Nephron (organoid): ENCODE results near the gene ADAMTS19.

Experiments
- H3K27ac Mint-ChIP-seq, 3 experiments: 2 replicates each; pipeline ENCODE4 v1.8.0; 2020; ENCODE audit warnings: mixed read lengths in 3 of 3, mild to moderate bottlenecking in 2 of 3, moderate library complexity in 1 of 3
- H3K27me3 Mint-ChIP-seq: 2 replicates; pipeline ENCODE4 v1.8.0; 2021; ENCODE audit warnings: low read depth, mild to moderate bottlenecking, moderate library complexity, mixed read lengths
- H3K36me3 Mint-ChIP-seq: 2 replicates; pipeline ENCODE4 v1.8.0; 2020; ENCODE audit warnings: low read depth, mixed read lengths
- H3K4me1 Mint-ChIP-seq: 2 replicates; pipeline ENCODE4 v1.8.0; 2020; ENCODE audit warnings: mixed read lengths
- H3K4me3 Mint-ChIP-seq, 3 experiments: 2 replicates each; pipeline ENCODE4 v1.8.0; 2020; ENCODE audit warnings: mild to moderate bottlenecking in 3 of 3, mixed read lengths in 3 of 3, moderate library complexity in 2 of 3
- H3K9me3 Mint-ChIP-seq: 2 replicates; pipeline ENCODE4 v1.8.0; 2020; ENCODE audit warnings: mixed read lengths
- TF ChIP-seq, protein P1 (sequence below), 3 experiments: fragments of 200-600 bp; sonication (generic); IDR thresholded peaks; one replicate each; pipeline ENCODE4 v1.5.0; 2021; ENCODE audit warnings: antibody characterized with exemption in 3 of 3; ENCODE audit not compliant: unreplicated experiment in 3 of 3

ADAMTS19 gene

DNA sequence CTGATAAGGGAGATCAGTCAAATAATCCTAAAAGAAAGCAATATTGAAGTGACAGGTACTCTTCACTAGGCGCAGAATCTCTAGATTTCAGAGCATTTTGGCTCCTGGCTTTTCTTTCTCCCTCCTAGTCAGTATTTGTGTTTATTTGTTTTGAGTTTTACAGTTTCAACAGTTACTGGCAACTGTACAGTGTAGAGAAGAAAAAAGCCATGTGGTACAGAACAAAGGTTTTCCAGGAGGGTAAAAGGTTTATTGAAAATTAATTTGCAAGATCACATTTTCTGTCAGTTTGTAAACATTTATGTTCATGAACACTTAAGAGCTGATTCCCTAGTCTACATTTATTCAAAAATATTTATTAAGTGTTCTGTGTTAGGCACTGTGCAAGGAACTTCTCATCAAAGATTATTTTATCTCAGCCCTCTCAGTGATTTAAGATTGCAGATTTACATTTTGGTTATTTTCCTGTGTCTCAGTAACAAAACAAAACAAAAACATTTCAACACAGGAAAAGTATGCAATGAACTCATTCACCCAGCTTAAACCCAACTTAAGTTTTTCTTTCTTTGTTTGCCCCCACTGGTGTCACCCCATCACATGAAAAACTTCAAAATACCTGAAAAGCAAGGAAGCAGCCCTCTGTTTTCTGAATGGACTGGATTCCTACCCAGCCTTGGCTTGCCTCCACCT is 300.7 kb downstream of the ADAMTS19 start:
- no peaks in the 10 kb centered on the region for H3K4me1 Mint-ChIP-seq
- no peaks in the 10 kb centered on the region for H3K27me3 Mint-ChIP-seq
- no peaks in the 10 kb centered on the region for H3K36me3 Mint-ChIP-seq
- H3K4me3 Mint-ChIP-seq, result no peak overlapping the region
- H3K27ac Mint-ChIP-seq, result no peak overlapping the region
- H3K9me3 Mint-ChIP-seq, result peaks cover 2% of the 10 kb centered on the region
- TF ChIP-seq, protein P1, sequence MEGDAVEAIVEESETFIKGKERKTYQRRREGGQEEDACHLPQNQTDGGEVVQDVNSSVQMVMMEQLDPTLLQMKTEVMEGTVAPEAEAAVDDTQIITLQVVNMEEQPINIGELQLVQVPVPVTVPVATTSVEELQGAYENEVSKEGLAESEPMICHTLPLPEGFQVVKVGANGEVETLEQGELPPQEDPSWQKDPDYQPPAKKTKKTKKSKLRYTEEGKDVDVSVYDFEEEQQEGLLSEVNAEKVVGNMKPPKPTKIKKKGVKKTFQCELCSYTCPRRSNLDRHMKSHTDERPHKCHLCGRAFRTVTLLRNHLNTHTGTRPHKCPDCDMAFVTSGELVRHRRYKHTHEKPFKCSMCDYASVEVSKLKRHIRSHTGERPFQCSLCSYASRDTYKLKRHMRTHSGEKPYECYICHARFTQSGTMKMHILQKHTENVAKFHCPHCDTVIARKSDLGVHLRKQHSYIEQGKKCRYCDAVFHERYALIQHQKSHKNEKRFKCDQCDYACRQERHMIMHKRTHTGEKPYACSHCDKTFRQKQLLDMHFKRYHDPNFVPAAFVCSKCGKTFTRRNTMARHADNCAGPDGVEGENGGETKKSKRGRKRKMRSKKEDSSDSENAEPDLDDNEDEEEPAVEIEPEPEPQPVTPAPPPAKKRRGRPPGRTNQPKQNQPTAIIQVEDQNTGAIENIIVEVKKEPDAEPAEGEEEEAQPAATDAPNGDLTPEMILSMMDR (IDR thresholded peaks at IDR 0.05; ENCODE audit: unreplicated experiment in 3 of 3), result no peak

DNA sequence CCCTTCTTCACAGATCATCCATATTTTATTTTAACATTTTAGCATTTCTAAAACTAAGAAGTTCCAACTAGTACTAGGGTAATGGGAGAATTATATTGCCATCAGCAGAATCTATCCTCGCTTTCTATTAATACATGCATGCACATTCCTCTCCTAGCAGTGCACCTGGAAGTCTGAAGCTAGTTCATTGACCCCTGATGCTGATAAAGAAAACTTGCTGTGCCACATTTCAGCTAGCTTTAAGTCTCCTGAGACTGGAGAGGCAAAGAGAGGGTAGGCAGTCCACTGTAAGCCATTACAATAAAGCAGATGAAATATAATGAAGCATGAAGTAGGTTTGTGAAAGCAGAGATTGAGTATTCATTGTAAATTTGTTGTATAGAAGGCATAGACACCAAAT is 303.6 kb downstream of the ADAMTS19 start:
- Mint-ChIP-seq H3K27ac (no peak overlapping the region), H3K4me1 (peaks cover 6% of the 10 kb centered on the region), H3K9me3 (no peaks in the 10 kb centered on the region), H3K4me3 (no peak overlapping the region), H3K36me3 (no peaks in the 10 kb centered on the region), H3K27me3 (no peaks in the 10 kb centered on the region)
- TF ChIP-seq, protein P1 (IDR thresholded peaks at IDR 0.05; ENCODE audit: unreplicated experiment in 3 of 3), result no peak

DNA sequence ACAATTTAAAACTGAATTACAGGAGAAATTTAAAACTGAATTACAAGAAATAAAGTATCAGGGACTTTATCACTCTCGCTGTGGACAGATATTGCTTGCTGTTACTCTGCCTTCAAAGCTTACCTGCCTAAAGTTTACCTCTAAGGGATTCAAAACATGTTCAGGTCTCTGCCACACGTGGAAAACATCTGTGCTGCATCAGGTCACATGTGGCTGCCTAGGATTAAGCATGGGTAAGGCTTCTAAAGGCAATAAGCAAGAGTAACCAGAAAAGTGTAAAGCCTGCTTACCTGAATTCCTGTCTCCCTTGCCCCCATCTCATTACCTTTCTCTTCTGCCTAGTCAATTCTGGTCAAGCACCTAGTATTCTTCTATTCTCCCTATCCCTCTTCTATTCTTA is 306.7 kb downstream of the ADAMTS19 start:
- Mint-ChIP-seq H3K9me3 (no peaks in the 10 kb centered on the region), H3K4me1 (peaks cover 27% of the 10 kb centered on the region), H3K4me3 (no peak overlapping the region), H3K36me3 (no peaks in the 10 kb centered on the region), H3K27me3 (no peaks in the 10 kb centered on the region), H3K27ac (no peak overlapping the region)
- TF ChIP-seq, protein P1 (IDR thresholded peaks at IDR 0.05; ENCODE audit: unreplicated experiment in 3 of 3), result no peak

DNA sequence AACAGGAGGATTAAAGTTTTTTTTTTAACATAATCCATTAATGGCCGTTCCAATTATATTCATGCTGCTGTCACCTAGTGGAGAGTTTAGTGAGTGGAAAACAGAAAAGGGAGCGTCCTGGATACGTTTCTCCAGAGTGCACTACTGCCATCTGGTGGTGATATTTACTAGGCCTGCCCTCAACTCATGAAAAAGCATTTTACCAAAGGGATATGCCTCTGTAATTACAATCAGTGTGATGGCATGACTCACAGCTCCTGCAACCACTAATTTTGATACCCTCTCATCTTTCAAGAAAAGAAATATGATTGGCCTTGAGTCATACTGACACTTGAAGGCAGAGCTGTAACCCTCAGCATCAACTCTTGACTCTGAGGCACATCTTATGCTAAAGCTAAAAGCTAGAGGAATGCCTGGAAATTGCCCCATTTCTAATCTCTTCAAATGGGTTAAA is 307.9 kb downstream of the ADAMTS19 start:
- H3K27me3 Mint-ChIP-seq, result no peaks in the 10 kb centered on the region
- peak overlapping the region in 2 of 3 experiments; percentile 25 to 65 for H3K27ac Mint-ChIP-seq
- no peaks in the 10 kb centered on the region for H3K36me3 Mint-ChIP-seq
- TF ChIP-seq, protein P1 (IDR thresholded peaks at IDR 0.05; ENCODE audit: unreplicated experiment in 3 of 3), result peak; percentile 99
- peaks cover 27% of the 10 kb centered on the region for H3K4me1 Mint-ChIP-seq
- H3K4me3 Mint-ChIP-seq, result peak overlapping the region; percentile 3 to 44 (median 5)
- H3K9me3 Mint-ChIP-seq, result no peaks in the 10 kb centered on the region

DNA sequence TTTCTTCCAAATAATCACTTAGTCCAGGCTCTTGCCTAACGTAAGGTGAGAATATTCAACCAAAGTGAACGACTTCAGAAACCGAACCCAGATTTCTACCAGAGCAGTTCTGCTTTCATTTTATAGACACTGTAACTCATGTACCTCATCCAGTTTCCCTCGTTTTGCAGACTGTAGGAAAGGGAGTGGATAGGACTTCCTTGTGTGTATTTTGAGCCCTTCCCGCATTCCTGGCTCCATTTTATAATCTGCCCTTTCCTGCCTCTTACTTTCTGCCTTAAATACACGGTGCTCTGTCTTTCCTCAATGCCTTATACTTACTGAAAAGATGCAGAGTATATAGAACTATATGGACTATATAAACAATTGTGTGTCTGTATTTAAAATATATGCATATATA is 308.6 kb downstream of the ADAMTS19 start:
- TF ChIP-seq, protein P1 (IDR thresholded peaks at IDR 0.05; ENCODE audit: unreplicated experiment in 3 of 3), result no peak
- no peaks in the 10 kb centered on the region for H3K36me3 Mint-ChIP-seq

More for the DNA sequence above, 308.6 kb downstream of the ADAMTS19 start:
- peak overlapping the region in 1 of 3 experiments; percentile 16 for H3K27ac Mint-ChIP-seq
- no peaks in the 10 kb centered on the region for H3K27me3 Mint-ChIP-seq
- no peaks in the 10 kb centered on the region for H3K9me3 Mint-ChIP-seq
- H3K4me1 Mint-ChIP-seq, result peaks cover 33% of the 10 kb centered on the region
- no peak overlapping the region for H3K4me3 Mint-ChIP-seq
